K562 (cell line): ENCODE results near the gene MYL3. TPM values are rescaled to one million over a fixed set of nuclear protein-coding genes. Genes with fewer than 3 reads are reported as not detected.
A peak's percentile ranks its signal among the peaks of the same experiment; 100 is the strongest.

Experiments
- ATAC-seq: fragments of 200-7000 bp; cut with Tn5 transposase; 3 replicates; pipeline ENCODE4 v1.9.1; 2020; ENCODE audit warnings: moderate library complexity
- BruUV-seq: library from RNA; stranded (reverse); fragments of 400-500 nt; replicated peaks from 2 replicates; lab custom pipeline; 2021; lab: Mats Ljungman, UMichigan
- CTCF ChIA-PET: fragments of 300-600 bp; formaldehyde crosslinking; extraction: SDS; loops from one replicate; lab custom pipeline; 2021; ENCODE audit warnings: low intra/inter-chr PET ratio; lab: Yijun Ruan, JAX
- POLR2A ChIA-PET: fragments of 300-600, 350-650 bp; sonication (Branson Sonifier 250); formaldehyde crosslinking; extraction: SDS; loops from one replicate; lab custom pipeline; 2021; ENCODE audit warnings: antibody characterized with exemption, inconsistent platforms; lab: Yijun Ruan, JAX
- DNase-seq, 4 experiments: peaks; one replicate each; pipeline versions ENCODE4 v3.0.0 to v3.0.0-alpha.2; 2011 to 2018; ENCODE audit warnings: low spot score in 3 of 4, mixed read lengths in 3 of 4; ENCODE audit errors: extremely low read depth in 1 of 4
- FAIRE-seq: peaks from 2 replicates; lab custom pipeline; 2011; peaks lifted over from hg19 to GRCh38; lab: Jason Lieb, UNC
- H2AFZ ChIP-seq: 2 replicates; pipeline ENCODE4 v1.6.0; 2011; ENCODE audit warnings: low read depth, low read length, control low read depth, inconsistent platforms
- H3K27ac ChIP-seq: fragments of 200-600 bp; 3 replicates; pipeline ENCODE4 v1.8.0; 2011; ENCODE audit warnings: low read depth, mild to moderate bottlenecking, control low read depth, inconsistent platforms, low read length, moderate library complexity, mixed read lengths; ENCODE audit errors: extremely low read depth
- H3K27me3 ChIP-seq, 2 experiments: fragments of 300-600 bp in 1 of 2; 2 replicates in 1 of 2; 3 replicates in 1 of 2; pipeline versions ENCODE4 v1.6.0 to v1.8.0; 2011; ENCODE audit warnings: inconsistent platforms in 2 of 2, low read length in 2 of 2, mild to moderate bottlenecking in 1 of 2, mixed read lengths in 1 of 2, moderate library complexity in 1 of 2; ENCODE audit not compliant: control insufficient read depth in 2 of 2, insufficient read depth in 2 of 2
- H3K36me3 ChIP-seq: fragments of 300-600 bp; 3 replicates; pipeline ENCODE4 v1.8.0; 2011; ENCODE audit warnings: mild to moderate bottlenecking, low read length, inconsistent platforms; ENCODE audit not compliant: control insufficient read depth, insufficient read depth
- H3K4me1 ChIP-seq, 2 experiments: fragments of 200-600 bp in 1 of 2; replicated peaks in 1 of 2; 2 replicates in 1 of 2; 3 replicates in 1 of 2; pipeline versions ENCODE4 v1.5.1 to v1.8.0; 2011; ENCODE audit warnings: inconsistent platforms in 2 of 2, low read length in 2 of 2, mild to moderate bottlenecking in 1 of 2, mixed read lengths in 1 of 2, moderate library complexity in 1 of 2; ENCODE audit not compliant: control insufficient read depth in 2 of 2, insufficient read depth in 2 of 2
- H3K4me2 ChIP-seq: 2 replicates; pipeline ENCODE4 v1.6.1; 2011; ENCODE audit warnings: low read length, control low read depth, inconsistent platforms, mixed read lengths; ENCODE audit not compliant: insufficient read depth
- H3K4me3 ChIP-seq: fragments of 200-600 bp; sonication (generic), shearing (Covaris generic); 2 replicates; pipeline ENCODE4 v1.5.1; 2016; ENCODE audit warnings: control low read depth, inconsistent platforms
- H3K79me2 ChIP-seq: fragments of 200-600 bp; 3 replicates; pipeline ENCODE4 v1.8.0; 2011; ENCODE audit warnings: low read length, inconsistent platforms; ENCODE audit not compliant: control insufficient read depth, insufficient read depth
- H3K9ac ChIP-seq, 2 experiments: 2 replicates each; pipeline versions ENCODE4 v1.6.0 to v1.6.1; 2011; ENCODE audit warnings: low read depth in 2 of 2, low read length in 2 of 2, control low read depth in 1 of 2, inconsistent platforms in 1 of 2, mild to moderate bottlenecking in 1 of 2, mixed read lengths in 1 of 2; ENCODE audit not compliant: insufficient read depth in 1 of 2
- H3K9me1 ChIP-seq: one replicate; pipeline ENCODE4 v1.6.0; 2011; ENCODE audit warnings: inconsistent platforms, mild to moderate bottlenecking, low read length, moderate library complexity; ENCODE audit not compliant: control insufficient read depth, insufficient read depth
- H3K9me3 ChIP-seq: replicated peaks from 2 replicates; pipeline ENCODE4 v1.5.1; 2011; ENCODE audit warnings: low read depth, low read length, inconsistent platforms; ENCODE audit not compliant: control insufficient read depth, insufficient read depth
- H4K20me1 ChIP-seq: replicated peaks from 2 replicates; pipeline ENCODE4 v1.6.1; 2011; ENCODE audit warnings: low read length, inconsistent platforms, mixed read lengths; ENCODE audit not compliant: control insufficient read depth, insufficient read depth
- ATF6 ChIP-seq: sonication (generic); formaldehyde crosslinking; IDR thresholded peaks from 2 replicates; pipeline ENCODE4 v1.4.0; 2020; ENCODE audit warnings: mild to moderate bottlenecking, missing genetic modification reagents
- BHLHE40 ChIP-seq: IDR thresholded peaks from 2 replicates; pipeline ENCODE4 v1.6.1; 2011; ENCODE audit warnings: low read length, improper control_type of control experiment
- DACH1 ChIP-seq: fragments of 450-650 bp; IDR thresholded peaks from 2 replicates; pipeline ENCODE4 v1.6.1; 2018; ENCODE audit not compliant: partially characterized antibody
- HNRNPH1 ChIP-seq: fragments of 200-400 bp; formaldehyde crosslinking; optimal IDR thresholded peaks from 2 replicates; pipeline ENCODE3; 2017; ENCODE audit warnings: low read depth, mild to moderate bottlenecking, low read length, moderate library complexity
- SMAD1 ChIP-seq: fragments of 150-350 bp; IDR thresholded peaks from 2 replicates; pipeline ENCODE4 v1.6.1; 2014; ENCODE audit warnings: low read length, low read depth; ENCODE audit not compliant: partially characterized antibody
- ZHX1 ChIP-seq: fragments of 150-350 bp; conservative IDR thresholded peaks from 2 replicates; pipeline ENCODE4 v1.6.1; 2014; ENCODE audit warnings: low read length
- WGBS: fragments of 100-300 bp; shearing (Covaris generic); methylation state at CpG from one replicate; pipeline ENCODE4 v1.1.6; 2016; ENCODE audit warnings: low coverage, mixed read lengths; ENCODE audit not compliant: insufficient coverage; ENCODE audit errors: missing lambda C conversion rate; 5-methylcytosine and 5-hydroxymethylcytosine counted together
- in situ Hi-C: fragments of 300-500 bp; cut with MboI; formaldehyde crosslinking; loops from 4 replicates; pipeline ENCODE4 v1.15.0; 2018; ENCODE audit warnings: inconsistent platforms, mixed read lengths
- intact Hi-C: fragments of 100-400 bp; cut with micrococcal nuclease; formaldehyde crosslinking; loops from 2 replicates; pipeline ENCODE4 v1.14.2; 2022
- polyA plus RNA-seq, 8 experiments: library from polyadenylated mRNA; depleted of rRNA in 4 of 8; stranded (reverse) in 5 of 8; unstranded in 3 of 8; fragments of >200 nt; fragmentation: Nextera tagmentation in 2 of 8; fragmentation: Illumina TruSeq in 1 of 8; extraction: Ambion mirVana in 2 of 8; extraction: Trizol in 1 of 8; gene quantifications; 2 replicates each; pipeline versions ENCODE4 v1.2.1 to v1.2.3, GENCODE V29; 2011 to 2014; ENCODE audit warnings: inconsistent platforms in 1 of 8, missing spikeins in 1 of 8
- total RNA-seq, 7 experiments: library from RNA; depleted of rRNA in 6 of 7; stranded (reverse); fragments of >200 nt in 6 of 7; fragmentation: Illumina TruSeq in 2 of 7; extraction: Trizol in 2 of 7; gene quantifications; 2 replicates each; pipeline versions ENCODE4 v1.2.1 to v1.2.3, GENCODE V29; 2011 to 2021; ENCODE audit warnings: low replicate concordance in 1 of 7

MYL3 gene
- total and polyA plus RNA-seq, 9 of the 15 experiments (the other 6 are each of a cell fraction or from before 2014, with no cell fraction given), result 0.14 to 0.45 TPM; not detected in 7

GRCh38 chr3:46888705-46889104, 25.5 kb upstream of the MYL3 start:
- no TSS peak for BruUV-seq
- intact Hi-C loops (no loop called here), in situ Hi-C loops (no loop called here)
- no peak overlapping the region for H3K4me2 ChIP-seq
- WGBS, result 7% methylated on average over 13 of the region's 13 CpGs
- DNase-seq (no peak), ATAC-seq (no peak; the same call in 2 of the 3 replicates), FAIRE-seq (no peak)
- POLR2A ChIA-PET, result interaction anchor here (1.7 kb wide), 1 partner anchor 11 kb away, joined by 5 read pairs; the partner anchor contains the start of gene PTH1R
- H3K27ac ChIP-seq, result no peak overlapping the region
- H3K9me3 ChIP-seq, result no peaks in the 10 kb centered on the region
- no peak overlapping the region for H3K4me3 ChIP-seq
- peaks cover 41 to 86% of the 10 kb centered on the region in 2 experiments for H3K27me3 ChIP-seq
- H2AFZ ChIP-seq, result no peak overlapping the region
- H4K20me1 ChIP-seq, result peaks cover 30% of the 10 kb centered on the region
- H3K4me1 ChIP-seq, result peaks cover 0 to 21% of the 10 kb centered on the region in 2 experiments; a peak in 3 of 5 replicates
- no peaks in the 10 kb centered on the region for H3K79me2 ChIP-seq
- no peaks in the 10 kb centered on the region for H3K9me1 ChIP-seq
- CTCF ChIA-PET, result no interaction called here
- no peaks in the 10 kb centered on the region for H3K36me3 ChIP-seq
- H3K9ac ChIP-seq, result 0 out of 4 replicates have a peak overlapping the region, but pooled peaks of 1 of the 2 experiments have one; percentile 3
- TF ChIP-seq HNRNPH1 (no peak), ZHX1 (no peak), DACH1 (no peak), SMAD1 (no peak), BHLHE40 (no peak), ATF6 (CRISPR knock-in tag) (no peak)
